IMR-90 (cell line): ENCODE results near the gene CACNG5.

ENCODE experiments used
- BHLHE40 ChIP-seq: fragments of 150-350 bp; IDR thresholded peaks from 2 replicates; pipeline ENCODE4 v1.6.1; 2016; ENCODE audit warnings: mild to moderate bottlenecking, low read depth, low read length
- CEBPB ChIP-seq: IDR thresholded peaks from 2 replicates; pipeline ENCODE4 v1.6.1; 2012; ENCODE audit warnings: low read depth, low read length, improper control_type of control experiment
- CHD1 ChIP-seq: IDR thresholded peaks from 2 replicates; pipeline ENCODE4 v1.6.1; 2012; ENCODE audit warnings: low read depth, low read length, improper control_type of control experiment
- MAZ ChIP-seq: IDR thresholded peaks from 2 replicates; pipeline ENCODE4 v1.6.1; 2012; ENCODE audit warnings: low read depth, mild to moderate bottlenecking, low read length, improper control_type of control experiment, moderate library complexity, borderline replicate concordance
- MXI1 ChIP-seq: IDR thresholded peaks from 2 replicates; pipeline ENCODE4 v1.6.1; 2012; ENCODE audit warnings: low read depth, mild to moderate bottlenecking, low read length, moderate library complexity, borderline replicate concordance
- NFE2L2 ChIP-seq: fragments of 150-350 bp; IDR thresholded peaks from 2 replicates; pipeline ENCODE4 v1.6.1; 2016; ENCODE audit warnings: low read depth, mild to moderate bottlenecking, low read length
- POLR2A ChIP-seq: IDR thresholded peaks from 2 replicates; pipeline ENCODE4 v1.6.1; 2012; ENCODE audit warnings: mild to moderate bottlenecking, low read depth, low read length
- RAD21 ChIP-seq: IDR thresholded peaks from 2 replicates; pipeline ENCODE4 v1.6.1; 2012; ENCODE audit warnings: low read length, improper control_type of control experiment
- RFX5 ChIP-seq: IDR thresholded peaks from 2 replicates; pipeline ENCODE4 v1.8.0; 2012; ENCODE audit warnings: low read depth, mild to moderate bottlenecking, low read length, moderate library complexity
- SMC3 ChIP-seq: fragments of 150-350 bp; IDR thresholded peaks from 2 replicates; pipeline ENCODE4 v1.6.1; 2016; ENCODE audit warnings: low read depth, mild to moderate bottlenecking, antibody characterized with exemption, low read length, moderate library complexity
- TF ChIP-seq, protein P1 (sequence below): conservative IDR thresholded peaks from 2 replicates; pipeline ENCODE4 v1.5.1; 2012; ENCODE audit warnings: mild to moderate bottlenecking, low read depth, low read length, improper control_type of control experiment
- TF ChIP-seq, protein P2 (sequence below): fragments of 150-350 bp; IDR thresholded peaks from 2 replicates; pipeline ENCODE4 v1.6.1; 2017; ENCODE audit warnings: mild to moderate bottlenecking, antibody characterized with exemption, low read length, low read depth

DNA sequence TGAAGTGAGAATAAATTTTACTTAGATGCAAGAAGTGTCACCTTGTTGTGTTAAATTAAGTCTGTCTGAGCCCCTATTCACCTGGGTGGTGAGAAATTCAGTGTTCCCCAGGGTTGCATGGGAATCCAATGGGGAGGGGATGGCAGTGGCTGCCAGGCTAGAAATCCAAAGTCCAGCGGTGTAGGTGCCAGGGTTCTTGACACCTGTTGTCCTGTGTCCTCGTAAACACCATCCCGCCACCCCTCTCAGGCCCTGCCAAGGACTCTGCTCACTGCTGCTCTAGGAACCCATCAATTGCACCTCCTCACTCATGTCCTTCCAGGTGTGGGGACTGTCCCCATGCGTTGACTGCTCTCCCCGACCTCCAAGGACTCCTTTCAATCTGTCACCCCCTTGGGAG is 58.9 kb downstream of the CACNG5 start:
- TF ChIP-seq CEBPB (no peak), POLR2A (no peak), RAD21 (no peak), MAZ (no peak), CHD1 (no peak), RFX5 (no peak), BHLHE40 (no peak), MXI1 (no peak), NFE2L2 (no peak), SMC3 (no peak)
- TF ChIP-seq, protein P1, sequence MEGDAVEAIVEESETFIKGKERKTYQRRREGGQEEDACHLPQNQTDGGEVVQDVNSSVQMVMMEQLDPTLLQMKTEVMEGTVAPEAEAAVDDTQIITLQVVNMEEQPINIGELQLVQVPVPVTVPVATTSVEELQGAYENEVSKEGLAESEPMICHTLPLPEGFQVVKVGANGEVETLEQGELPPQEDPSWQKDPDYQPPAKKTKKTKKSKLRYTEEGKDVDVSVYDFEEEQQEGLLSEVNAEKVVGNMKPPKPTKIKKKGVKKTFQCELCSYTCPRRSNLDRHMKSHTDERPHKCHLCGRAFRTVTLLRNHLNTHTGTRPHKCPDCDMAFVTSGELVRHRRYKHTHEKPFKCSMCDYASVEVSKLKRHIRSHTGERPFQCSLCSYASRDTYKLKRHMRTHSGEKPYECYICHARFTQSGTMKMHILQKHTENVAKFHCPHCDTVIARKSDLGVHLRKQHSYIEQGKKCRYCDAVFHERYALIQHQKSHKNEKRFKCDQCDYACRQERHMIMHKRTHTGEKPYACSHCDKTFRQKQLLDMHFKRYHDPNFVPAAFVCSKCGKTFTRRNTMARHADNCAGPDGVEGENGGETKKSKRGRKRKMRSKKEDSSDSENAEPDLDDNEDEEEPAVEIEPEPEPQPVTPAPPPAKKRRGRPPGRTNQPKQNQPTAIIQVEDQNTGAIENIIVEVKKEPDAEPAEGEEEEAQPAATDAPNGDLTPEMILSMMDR: no peak
- TF ChIP-seq, protein P2, sequence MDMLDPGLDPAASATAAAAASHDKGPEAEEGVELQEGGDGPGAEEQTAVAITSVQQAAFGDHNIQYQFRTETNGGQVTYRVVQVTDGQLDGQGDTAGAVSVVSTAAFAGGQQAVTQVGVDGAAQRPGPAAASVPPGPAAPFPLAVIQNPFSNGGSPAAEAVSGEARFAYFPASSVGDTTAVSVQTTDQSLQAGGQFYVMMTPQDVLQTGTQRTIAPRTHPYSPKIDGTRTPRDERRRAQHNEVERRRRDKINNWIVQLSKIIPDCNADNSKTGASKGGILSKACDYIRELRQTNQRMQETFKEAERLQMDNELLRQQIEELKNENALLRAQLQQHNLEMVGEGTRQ: no peak
